Left cardiac atrium (tissue), 4 donors: ENCODE measurements around the gene JAKMIP2. TPM values are rescaled to one million over a fixed set of nuclear protein-coding genes. Genes with fewer than 3 reads are reported as not detected.
"Not testable (repeated sequence)": the region's sequence is repeated elsewhere in the genome, so short reads cannot be mapped to it uniquely, and the experiment has no call there.

Source experiments
- ATAC-seq, 2 donors: fragments of 200-7000 bp; cut with Tn5 transposase; one replicate each; pipeline ENCODE4 v1.9.1; 2020; ENCODE audit warnings: mild to moderate bottlenecking in 2 of 2, moderate library complexity in 2 of 2
- DNase-seq: peaks from one replicate; pipeline ENCODE4 v3.0.0-alpha.2; 2020
- intact Hi-C, 2 donors: fragments of 100-400 bp; cut with DNase I; formaldehyde crosslinking; loops; one replicate each; pipeline versions ENCODE4 v1.14.1 to v1.15.1; 2022 to 2023
- total RNA-seq, 2 donors: library from RNA; stranded (reverse); fragmentation: NEBNext Ultra II Directional; extraction: Animal tissue kit (Norgen Biotek cat#: 25700); gene quantifications; one replicate each; pipeline ENCODE4 v1.2.1, GENCODE V29; 2021
- donor health status: DM: no; HTN: yes; CAD: no.
- donor health status: DM: no; HTN: yes; CAD: no; lungs with severe emphysema.
- donor health status: DM: yes; HTN: yes; CAD: no.
- donor health status: Dilated cardiomyopathy.

JAKMIP2 gene
- total RNA-seq, 2 donors from 2014 or later: 0.29 to 0.53 TPM

GRCh38 chr5:147554261-147554817, 228.2 kb downstream of the JAKMIP2 start:
- peak; percentile 56 to 75 for ATAC-seq
- intact Hi-C loops: no loop called here
- DNase-seq: no peak

DNA sequence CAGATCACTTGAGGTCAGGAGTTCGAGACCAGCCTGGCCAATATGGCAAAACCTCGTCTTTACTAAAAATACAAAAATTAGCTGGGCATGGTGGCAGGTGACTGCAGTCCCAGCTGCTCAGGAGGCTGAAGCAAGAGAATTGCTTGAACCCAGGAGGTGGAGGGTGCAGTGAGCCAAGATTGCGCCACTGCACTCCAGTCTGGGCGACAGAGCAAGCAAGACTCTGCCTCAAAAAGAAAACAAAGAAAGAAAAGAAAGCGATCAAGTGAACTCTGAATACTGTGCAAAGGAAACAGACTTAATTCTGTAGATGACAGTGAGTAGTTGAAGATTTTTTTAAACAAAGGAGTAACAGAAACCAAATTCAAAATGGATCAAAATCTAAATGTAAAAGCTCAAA, 228.7 kb downstream of the JAKMIP2 start:
- intact Hi-C loops, DNase-seq: not testable (repeated sequence)
- ATAC-seq: peak in 1 of 2 donors; percentile 21

- DNase-seq (no peak), ATAC-seq (no peak)
- intact Hi-C loops: no loop called here
Observed at GRCh38 chr5:147552897-147553296, 229.6 kb downstream of the JAKMIP2 start.

DNA sequence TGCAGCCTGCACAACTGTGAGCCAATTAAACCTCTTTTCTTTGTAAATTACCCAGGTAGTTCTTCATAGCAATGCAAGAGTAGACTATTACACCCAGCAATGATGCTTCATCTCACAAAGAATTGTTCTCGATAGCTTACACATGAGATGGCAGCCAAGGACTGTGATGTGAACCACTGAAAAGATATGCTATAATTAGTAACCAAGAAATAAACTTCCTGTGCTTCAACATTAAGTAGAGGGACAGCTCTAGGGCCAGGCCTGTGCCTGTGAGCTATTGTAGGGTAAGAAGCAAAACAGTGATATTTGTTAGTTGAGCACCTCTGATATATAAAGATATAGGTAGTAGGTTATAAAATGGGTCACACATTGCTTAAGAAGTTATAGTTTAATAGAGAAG, 230.9 kb downstream of the JAKMIP2 start:
- DNase-seq (no peak), ATAC-seq (peak; percentile 20 to 31)

GRCh38 chr5:147547730-147548129, 234.8 kb downstream of the JAKMIP2 start:
- DNase-seq: peak; percentile 53
- ATAC-seq: peak; percentile 89 to 95
- intact Hi-C loops: no loop called here

More for the DNA sequence above, 230.9 kb downstream of the JAKMIP2 start:
- intact Hi-C loops: no loop called here

- intact Hi-C loops: no loop called here
Observed at GRCh38 chr5:147544556-147544955, 238.0 kb downstream of the JAKMIP2 start.

GRCh38 chr5:147539053-147539452, 243.5 kb downstream of the JAKMIP2 start:
- intact Hi-C loops: no loop called here
- peak in 1 of 2 donors; percentile 77 for ATAC-seq
- DNase-seq: no peak

More at GRCh38 chr5:147544556-147544955, 238.0 kb downstream of the JAKMIP2 start:
- DNase-seq (no peak), ATAC-seq (no peak)

DNA sequence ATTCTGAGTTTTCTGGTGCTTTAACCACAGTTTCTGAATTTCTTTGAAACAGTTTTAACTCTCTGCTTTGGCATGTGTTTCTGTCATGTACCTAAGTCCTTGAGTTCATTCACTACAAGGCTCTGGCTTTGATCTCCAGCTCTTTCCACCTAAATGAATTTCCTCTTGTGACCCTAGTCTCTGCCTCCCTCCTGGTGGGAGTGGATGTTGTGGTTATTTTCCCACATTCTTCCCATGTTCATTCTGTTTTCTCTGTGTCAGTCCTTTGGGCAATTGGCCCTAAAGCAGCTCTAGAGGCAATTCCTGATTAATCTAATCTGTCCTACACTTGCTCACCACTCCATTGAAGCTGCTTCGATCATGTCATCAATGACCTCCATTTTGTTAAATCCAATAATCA, 244.3 kb downstream of the JAKMIP2 start:
- ATAC-seq: no peak
- no peak for DNase-seq
- intact Hi-C loops: no loop called here

Other genes with a start within 250 kb of the JAKMIP2 start
- not detected for gene SPINK1, start 48.9 kb upstream of the JAKMIP2 start, total RNA-seq
- not detected for gene SCGB3A2, start 96.0 kb upstream of the JAKMIP2 start, total RNA-seq
- gene C5orf46, start 123.8 kb upstream of the JAKMIP2 start, total RNA-seq: 1 to 10 TPM; 1.0 to 2.7 TPM